Stimulated activated CD4-positive, alpha-beta T cell treated with anti-CD3 and anti-CD28 coated beads, Interleukin-1b, Interleukin-23, amount 100 ng/mL, for 24 hours (primary cell): Measurements from ENCODE around the gene GEMIN2.
"Not testable (repeated sequence)": the region's sequence is repeated elsewhere in the genome, so short reads cannot be mapped to it uniquely, and the experiment has no call there.

Experiments used
- DNase-seq, 4 experiments: peaks; one replicate each; pipeline ENCODE4 v3.0.0-alpha.2; 2020; ENCODE audit warnings: low read depth in 4 of 4, low spot score in 1 of 4

The GEMIN2 gene, protein sequence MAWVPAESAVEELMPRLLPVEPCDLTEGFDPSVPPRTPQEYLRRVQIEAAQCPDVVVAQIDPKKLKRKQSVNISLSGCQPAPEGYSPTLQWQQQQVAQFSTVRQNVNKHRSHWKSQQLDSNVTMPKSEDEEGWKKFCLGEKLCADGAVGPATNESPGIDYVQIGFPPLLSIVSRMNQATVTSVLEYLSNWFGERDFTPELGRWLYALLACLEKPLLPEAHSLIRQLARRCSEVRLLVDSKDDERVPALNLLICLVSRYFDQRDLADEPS

DNA sequence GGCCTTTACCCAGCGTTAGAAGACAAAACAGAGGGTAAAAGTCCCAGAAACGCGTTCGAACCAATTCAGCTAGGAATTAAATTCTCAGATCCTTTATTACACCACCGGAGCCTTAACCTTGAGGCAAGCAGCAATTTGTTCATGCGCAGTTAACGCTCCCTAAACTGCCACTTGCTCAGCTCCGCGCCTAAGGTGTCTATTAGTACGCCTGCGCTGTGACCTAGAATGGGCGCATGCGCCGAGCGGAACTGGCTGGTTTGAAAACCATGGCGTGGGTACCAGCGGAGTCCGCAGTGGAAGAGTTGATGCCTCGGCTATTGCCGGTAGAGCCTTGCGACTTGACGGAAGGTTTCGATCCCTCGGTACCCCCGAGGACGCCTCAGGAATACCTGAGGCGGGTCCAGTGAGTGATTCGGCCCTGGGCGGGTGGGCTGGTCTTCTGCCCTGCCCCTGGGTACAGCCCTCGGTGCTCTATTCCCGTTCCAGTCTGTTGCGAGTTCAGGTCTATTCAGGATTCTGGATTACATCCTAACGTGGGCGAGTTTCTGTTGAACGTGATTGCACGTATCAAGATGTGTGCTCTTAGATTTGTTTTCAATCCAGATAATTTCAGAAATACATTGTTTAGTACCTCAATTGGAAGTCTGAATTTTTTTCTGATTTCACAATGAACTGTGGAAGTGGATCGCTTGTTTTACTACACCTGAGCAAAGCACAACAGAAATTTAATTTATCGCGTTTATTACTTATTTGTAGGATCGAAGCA is at the start of gene GEMIN2:
TSS of gene GEMIN2 (plus strand) at position 251 of the 766 bp plus-strand sequence. CDS start at position 267, 16 bp downstream.
- peak; percentile 81 to 89 (median 86) for DNase-seq

DNA sequence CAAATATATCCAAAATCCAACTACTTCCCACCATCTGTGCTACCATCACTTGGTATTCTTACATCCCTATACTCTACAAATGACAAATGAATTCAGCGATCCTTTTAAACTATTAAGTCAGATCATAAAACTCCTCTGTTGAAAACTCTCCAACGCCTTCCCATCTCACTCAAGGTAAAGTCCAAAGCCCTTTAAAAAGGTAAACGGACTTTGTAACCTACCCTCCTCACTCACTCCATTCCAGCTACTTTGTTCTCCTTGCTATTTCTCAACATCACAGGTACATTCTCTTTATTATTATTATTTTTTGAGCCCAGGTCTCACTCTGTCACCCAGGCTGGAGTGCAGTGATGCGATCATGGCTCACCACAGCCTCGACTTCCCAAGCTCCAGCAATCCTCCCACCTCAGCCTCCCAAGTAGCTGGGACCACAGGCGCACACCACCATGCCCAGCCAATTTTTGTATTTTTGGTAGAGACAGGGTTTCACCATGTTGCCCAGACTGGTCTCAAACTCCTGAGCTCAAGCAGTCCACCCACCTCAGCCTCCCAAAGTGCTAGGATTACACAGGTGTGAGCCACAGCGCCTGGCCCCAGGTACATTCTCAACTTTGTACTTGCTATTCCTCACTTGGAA is 44.8 kb upstream of the GEMIN2 start:
- DNase-seq: not testable (repeated sequence)

DNA sequence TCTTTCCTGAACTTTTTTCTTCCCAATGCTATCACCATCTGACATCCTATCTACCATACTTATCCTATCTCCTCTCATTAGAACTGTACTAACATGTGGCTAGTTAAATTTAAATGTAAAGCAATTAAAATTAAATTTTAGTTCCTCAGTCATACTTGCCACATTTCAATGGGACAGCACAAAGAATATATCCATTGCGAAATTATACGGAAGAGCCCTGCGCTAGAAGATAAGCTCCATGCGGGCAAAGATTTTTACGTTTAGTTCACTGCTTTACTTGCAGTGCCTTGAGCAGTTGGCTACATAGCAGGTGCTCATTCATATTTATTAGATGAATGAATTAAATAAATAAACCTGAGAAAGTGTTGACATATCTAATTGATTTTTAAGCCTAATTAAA is 44.2 kb upstream of the GEMIN2 start:
- DNase-seq: no peak

DNA sequence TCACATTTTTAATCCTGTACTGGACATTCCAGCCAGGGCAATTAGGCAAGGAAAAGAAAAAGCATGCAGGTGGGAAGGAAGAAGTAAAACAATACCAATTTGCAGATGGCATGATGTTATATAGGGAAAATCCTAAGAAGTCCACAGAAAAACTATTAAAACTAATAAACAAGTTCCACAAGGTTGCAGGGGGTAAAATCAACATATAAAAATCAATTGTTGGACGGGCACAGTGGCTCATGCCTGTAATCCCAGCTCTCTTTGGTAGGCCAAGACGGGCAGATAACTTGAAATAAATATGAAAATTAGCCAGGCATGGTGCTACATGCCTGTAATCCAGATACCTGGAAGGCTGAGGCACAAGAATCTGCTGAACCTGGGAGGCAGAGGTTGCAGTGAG is 43.0 kb upstream of the GEMIN2 start:
- DNase-seq: no peak

DNA sequence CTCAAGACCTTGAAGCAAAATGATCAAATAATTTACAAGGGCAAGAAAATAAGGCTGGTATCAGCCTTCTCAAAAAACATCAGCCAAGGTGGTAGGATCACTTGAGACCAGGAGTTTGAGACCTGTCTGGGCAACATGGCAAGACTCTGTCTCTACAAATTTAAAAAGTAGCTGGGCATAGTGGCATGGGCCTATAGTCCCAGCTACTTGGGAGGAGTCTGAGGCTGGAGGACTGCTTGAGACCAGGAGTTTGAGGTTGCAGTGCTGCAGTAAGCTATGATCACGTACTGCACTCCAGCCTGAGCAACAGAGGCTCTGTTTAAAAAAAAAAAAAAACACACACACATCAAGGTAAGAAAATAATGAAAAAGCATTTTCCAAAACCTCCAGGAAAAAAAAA is 33.2 kb upstream of the GEMIN2 start:
- no peak for DNase-seq

GRCh38 chr14:39083127-39083526 is 31.0 kb upstream of the GEMIN2 start:
- DNase-seq: no peak

DNA sequence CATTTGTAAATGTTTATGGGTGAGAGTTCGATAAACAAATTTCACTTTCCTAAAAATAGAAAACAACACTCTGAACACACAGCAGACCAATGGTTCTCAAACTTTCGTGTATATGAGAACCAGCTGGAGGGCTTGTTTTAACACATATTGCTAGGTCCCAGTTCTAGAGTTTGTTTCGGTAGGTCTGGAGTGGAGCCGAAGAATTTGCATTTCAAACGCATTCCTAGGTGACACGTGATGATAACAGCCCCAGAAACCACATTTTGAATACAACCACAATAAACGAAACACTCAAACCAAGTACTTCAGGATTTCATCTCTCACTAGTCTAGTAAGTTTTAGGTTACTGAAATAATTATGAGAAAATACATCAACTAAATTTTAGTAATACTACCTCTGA is 28.2 kb upstream of the GEMIN2 start:
- DNase-seq: no peak

DNA sequence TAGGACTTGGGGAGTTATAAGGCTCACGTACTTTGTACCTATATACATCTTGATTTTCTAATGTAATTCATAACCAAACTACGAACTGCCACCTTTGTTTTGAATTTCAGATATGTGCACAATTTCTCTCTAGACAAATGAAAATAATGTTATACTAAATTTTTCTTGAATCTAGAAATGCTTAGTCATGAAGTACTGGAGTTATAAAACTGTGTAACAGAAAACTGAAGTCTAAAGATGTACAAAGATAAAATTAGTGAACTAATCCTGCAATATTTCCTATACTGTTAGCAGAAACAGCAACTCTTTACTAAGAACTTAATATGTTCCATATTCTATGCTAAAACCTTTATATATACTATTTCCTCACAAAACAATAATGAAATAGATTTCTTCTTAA is 26.6 kb upstream of the GEMIN2 start:
- DNase-seq: no peak

GRCh38 chr14:39090548-39091111 is 23.5 kb upstream of the GEMIN2 start:
- no peak for DNase-seq

- DNase-seq: no peak
Measured at GRCh38 chr14:39091716-39092115, 22.4 kb upstream of the GEMIN2 start.

DNA sequence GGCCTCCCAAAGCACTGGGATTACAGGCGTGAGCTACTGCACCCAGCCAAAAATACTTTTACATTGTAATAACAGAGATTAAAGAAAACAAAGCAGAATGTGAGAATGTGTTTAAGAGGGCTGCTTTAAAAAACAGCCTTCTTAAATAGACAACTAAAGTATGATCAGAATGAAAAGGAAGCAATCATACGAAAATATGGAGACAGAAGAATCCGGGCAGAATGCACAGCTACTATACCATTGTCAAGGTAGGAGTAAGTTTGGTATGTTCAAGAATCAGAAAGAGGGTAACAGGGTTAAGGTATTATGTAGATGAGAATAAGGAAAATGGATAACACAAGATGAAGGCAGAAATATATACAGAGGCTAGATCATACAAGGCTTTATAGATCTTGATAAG is 19.6 kb upstream of the GEMIN2 start:
- DNase-seq: no peak

- DNase-seq: no peak
Measured at GRCh38 chr14:39097159-39097558, 17.0 kb upstream of the GEMIN2 start.

DNA sequence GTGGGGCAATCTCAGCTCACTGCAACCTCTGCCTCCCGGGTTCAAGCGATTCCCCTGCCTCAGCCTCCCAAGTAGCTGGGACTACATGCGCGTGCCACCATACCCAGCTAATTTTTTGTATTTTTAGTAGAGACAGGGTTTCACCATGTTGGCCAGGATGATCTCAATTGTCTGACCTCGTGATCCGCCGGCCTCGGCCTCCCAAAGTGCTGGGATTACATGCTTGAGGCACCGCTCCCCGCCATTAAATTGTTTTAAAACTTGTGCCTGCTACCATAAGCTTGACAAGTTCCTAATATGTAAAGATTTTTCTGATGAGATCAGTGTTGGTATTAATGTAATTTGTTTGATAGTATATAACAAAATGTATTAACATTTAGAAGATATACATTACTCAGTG is 14.9 kb upstream of the GEMIN2 start:
- not testable (repeated sequence) for DNase-seq

DNA sequence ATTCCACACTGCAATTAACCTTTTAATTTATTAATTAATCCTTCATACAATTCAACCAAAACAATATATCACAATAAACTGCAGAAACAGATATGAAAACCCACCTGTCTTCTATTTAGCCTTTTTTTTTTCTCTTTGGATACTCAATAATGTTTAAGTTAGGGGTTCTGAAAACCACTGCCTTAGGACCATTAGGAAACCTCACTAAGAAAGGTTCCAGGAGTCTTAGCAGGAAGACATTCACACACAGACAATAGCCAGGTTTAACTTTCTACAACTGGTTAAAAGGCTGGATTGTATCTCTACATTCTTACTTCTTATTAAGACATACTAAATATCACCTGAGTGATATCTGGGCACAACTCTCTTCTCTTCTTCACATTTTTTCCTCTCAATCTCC is 14.4 kb upstream of the GEMIN2 start:
- no peak for DNase-seq

GRCh38 chr14:39102265-39102968 is 11.7 kb upstream of the GEMIN2 start:
- DNase-seq: no peak

- peak; percentile 53 to 82 (median 65) for DNase-seq
Measured at GRCh38 chr14:39102969-39103957, 10.9 kb upstream of the GEMIN2 start, which contains the start of gene SEC23A. TSS of gene SEC23A (minus strand) at chr14:39103235. CDS start at chr14:39096118, 7,117 bp downstream.

DNA sequence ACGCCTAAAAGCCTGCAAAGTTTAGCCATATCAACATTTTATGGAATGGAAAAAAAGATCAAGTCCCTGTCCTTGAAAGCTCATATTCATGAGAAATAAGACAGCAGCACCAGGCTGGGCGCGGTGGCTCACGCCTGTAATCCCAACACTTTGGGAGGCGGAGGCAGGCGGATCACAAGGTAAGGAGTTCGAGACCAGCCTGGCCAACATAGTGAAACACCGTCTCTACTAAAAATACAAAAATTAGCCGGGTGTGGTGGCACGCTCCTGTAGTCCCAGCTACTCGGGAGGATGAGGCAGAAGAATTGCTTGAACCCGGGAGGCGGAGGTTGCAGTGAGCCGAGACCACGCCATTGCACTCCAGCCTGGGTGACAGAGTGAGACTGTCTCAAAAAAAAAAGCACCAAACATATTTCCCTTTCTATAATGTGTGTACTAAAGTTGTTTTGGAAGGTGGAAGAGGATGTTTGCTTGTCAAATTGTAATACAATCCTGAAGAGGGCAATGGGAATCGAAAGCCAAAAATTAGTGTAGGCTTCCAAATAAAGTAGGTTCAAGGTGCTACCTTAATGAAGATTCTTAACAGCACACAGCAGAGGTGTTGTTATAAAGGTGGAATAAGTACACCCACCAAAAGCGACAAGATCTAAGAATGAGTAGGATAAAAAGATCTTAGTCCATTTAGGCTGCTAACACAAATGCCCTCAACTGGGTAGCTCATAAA is 9.9 kb upstream of the GEMIN2 start:
- DNase-seq: not testable (repeated sequence)

- no peak for DNase-seq
Measured at GRCh38 chr14:39107591-39107996, 6.5 kb upstream of the GEMIN2 start.

- no peak for DNase-seq
Measured at GRCh38 chr14:39108791-39109190, 5.3 kb upstream of the GEMIN2 start.
